GM10266 (cell line): Measurements from ENCODE around the gene LHFPL3.

Source experiments
- DNase-seq: peaks from one replicate; pipeline ENCODE4 v3.0.0; 2012; ENCODE audit errors: extremely low spot score
- TF ChIP-seq, protein P1 (sequence below): IDR thresholded peaks from 2 replicates; pipeline ENCODE4 v1.5.1; 2012; ENCODE audit warnings: mild to moderate bottlenecking, low read depth; ENCODE audit not compliant: control insufficient read depth, insufficient read depth; ENCODE audit errors: missing control alignments

LHFPL3 gene

DNA sequence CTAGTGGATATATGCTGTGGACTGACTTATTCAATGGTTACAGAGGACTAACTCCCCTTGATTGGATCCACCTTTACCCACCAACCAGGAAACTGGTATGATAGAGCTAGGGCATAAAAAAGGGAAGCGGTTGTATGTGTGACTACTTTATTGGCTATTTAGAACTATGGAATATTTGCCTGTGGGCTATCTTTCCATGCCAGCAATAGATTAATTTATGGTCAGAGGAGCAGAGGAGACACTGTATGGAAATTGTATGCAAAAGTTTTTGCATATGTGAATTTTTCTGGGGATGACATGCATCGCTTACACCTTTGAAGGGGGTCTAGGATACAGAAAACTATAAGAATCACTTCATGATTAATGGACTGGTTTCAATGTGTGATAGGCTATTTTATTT is 105.7 kb downstream of the LHFPL3 start:
- TF ChIP-seq, protein P1, sequence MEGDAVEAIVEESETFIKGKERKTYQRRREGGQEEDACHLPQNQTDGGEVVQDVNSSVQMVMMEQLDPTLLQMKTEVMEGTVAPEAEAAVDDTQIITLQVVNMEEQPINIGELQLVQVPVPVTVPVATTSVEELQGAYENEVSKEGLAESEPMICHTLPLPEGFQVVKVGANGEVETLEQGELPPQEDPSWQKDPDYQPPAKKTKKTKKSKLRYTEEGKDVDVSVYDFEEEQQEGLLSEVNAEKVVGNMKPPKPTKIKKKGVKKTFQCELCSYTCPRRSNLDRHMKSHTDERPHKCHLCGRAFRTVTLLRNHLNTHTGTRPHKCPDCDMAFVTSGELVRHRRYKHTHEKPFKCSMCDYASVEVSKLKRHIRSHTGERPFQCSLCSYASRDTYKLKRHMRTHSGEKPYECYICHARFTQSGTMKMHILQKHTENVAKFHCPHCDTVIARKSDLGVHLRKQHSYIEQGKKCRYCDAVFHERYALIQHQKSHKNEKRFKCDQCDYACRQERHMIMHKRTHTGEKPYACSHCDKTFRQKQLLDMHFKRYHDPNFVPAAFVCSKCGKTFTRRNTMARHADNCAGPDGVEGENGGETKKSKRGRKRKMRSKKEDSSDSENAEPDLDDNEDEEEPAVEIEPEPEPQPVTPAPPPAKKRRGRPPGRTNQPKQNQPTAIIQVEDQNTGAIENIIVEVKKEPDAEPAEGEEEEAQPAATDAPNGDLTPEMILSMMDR, result no peak
- no peak for DNase-seq

DNA sequence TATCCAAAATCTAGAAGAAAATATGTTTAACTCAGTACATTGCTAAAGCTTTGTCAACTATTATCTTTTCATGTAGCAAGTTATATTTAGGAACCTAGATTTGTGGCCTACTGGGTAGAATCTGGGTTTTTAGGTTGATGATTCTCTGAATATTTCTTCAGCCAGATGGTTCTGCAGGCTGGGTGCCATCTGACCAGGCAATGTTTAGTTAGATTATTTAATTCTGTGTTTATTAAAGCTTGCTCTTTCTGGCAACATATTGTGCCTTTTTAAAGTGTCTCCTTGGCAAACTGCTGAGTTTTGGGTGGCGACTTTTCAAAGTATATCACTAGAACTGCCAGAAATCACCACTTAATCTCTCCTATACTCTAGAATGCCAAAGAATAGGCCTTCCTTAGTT is 114.1 kb downstream of the LHFPL3 start:
- no peak for DNase-seq

DNA sequence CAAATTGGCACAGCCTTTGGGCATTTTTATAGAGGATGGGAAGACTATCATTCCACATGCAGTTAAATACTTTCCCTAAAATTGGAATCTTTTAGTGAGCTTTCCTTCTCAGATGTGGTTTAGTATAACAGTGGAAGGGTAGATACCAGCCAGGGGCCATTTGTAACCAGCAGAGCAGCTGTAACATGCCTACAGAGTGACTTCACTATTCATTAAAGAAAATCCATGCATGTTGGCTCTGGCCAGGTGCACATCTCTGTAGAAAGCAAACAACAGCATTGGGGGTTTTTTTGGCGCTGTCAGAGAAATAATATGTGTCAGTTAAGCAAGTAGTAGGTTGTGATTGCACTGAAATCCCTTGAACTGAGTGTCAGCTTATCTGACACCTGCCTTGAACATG is 115.6 kb downstream of the LHFPL3 start:
- no peak for DNase-seq
- TF ChIP-seq, protein P1, result no peak

More for the DNA sequence above, 114.1 kb downstream of the LHFPL3 start:
- TF ChIP-seq, protein P1, result no peak

GRCh38 chr7:104445393-104445792 is 117.0 kb downstream of the LHFPL3 start:
- DNase-seq, result no peak
- TF ChIP-seq, protein P1, result no peak

DNA sequence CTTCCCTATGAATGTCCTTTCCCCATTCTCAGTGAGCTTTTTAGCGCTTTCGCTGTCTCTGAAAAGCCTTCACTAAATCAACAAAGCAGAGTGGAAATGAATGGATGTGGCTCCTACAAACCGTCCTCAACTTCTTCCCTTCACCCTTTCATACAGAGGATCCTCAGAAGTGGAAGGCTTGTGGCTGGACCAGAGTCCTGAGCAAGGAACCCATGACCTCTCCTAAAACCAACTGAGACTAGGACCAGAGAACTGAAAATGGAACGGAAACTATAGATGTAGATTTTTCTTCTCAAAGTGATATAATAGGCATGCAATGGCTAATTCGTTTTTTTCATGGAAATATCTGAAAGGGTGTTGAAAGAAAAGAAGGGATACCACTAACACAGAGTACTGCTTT is 122.5 kb downstream of the LHFPL3 start:
- TF ChIP-seq, protein P1, result no peak
- DNase-seq, result no peak

DNA sequence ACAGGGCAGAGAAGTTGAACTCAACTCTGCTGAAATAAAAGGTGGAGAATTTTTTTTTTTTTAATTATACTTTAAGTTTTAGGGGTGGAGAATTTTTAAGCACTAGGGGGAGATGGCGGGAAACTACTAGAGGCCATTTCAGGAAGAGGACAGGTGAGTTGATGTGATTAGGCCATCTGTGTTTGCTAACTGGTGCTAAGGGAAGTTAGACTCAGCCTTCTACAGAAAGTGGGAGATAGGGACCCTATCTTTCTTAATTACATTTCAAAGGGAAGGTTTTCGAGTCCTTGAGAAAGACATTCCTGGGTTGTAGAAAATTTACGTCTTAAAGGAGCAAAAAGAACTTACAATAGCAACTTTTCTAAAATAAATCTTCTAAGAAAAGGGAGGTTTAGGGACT is 124.8 kb downstream of the LHFPL3 start:
- TF ChIP-seq, protein P1, result no peak
- DNase-seq, result no peak

DNA sequence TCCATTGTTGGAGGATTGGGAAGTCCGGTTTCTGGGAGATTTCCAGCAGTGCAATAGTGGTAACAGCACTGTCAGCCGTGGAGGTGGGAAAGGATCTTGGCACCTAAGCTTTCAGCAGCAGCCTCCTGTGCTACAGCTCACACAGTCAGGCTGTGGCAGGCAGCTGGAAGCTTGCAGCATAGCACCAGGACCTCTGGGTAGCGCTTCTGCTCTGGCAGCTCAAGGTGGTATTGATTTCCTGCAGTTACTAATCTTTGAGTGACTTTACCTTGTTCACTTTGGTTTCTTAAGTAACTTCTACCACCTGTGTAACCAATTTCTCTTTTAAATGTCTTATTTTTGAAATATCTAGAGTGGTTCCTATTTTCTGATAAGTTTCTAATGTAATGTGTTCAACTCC is 130.5 kb downstream of the LHFPL3 start:
- TF ChIP-seq, protein P1, result no peak

More for the DNA sequence above, 130.5 kb downstream of the LHFPL3 start:
- no peak for DNase-seq
